H9 (cell line): ENCODE measurements around the gene KRT15. TPM values are rescaled to one million over a fixed set of nuclear protein-coding genes. Genes with fewer than 3 reads are reported as not detected.

Experiments used
- DNase-seq: peaks from one replicate; pipeline ENCODE4 v3.0.0-alpha.2; 2017
- H2AFZ ChIP-seq: one replicate; pipeline ENCODE4 v1.6.1; 2013; ENCODE audit warnings: mild to moderate bottlenecking, low read length, control low read depth, moderate library complexity
- H2AK5ac ChIP-seq: 2 replicates; pipeline ENCODE4 v1.6.1; 2013; ENCODE audit warnings: low read length, control low read depth, mixed read lengths; ENCODE audit not compliant: insufficient read length
- H2BK120ac ChIP-seq: one replicate; pipeline ENCODE4 v1.6.1; 2013; ENCODE audit warnings: low read depth, mild to moderate bottlenecking, low read length, control low read depth, inconsistent platforms; ENCODE audit not compliant: poor library complexity, severe bottlenecking
- H2BK12ac ChIP-seq: 2 replicates; pipeline ENCODE4 v1.6.1; 2013; ENCODE audit warnings: low read length, control low read depth, mixed read lengths, low read depth; ENCODE audit not compliant: insufficient read length
- H2BK15ac ChIP-seq: 2 replicates; pipeline ENCODE4 v1.6.1; 2013; ENCODE audit warnings: low read depth, low read length, control low read depth
- H2BK20ac ChIP-seq: one replicate; pipeline ENCODE4 v1.6.1; 2013; ENCODE audit warnings: low read depth, mild to moderate bottlenecking, low read length, control low read depth, inconsistent platforms; ENCODE audit not compliant: poor library complexity, severe bottlenecking
- H2BK5ac ChIP-seq: 2 replicates; pipeline ENCODE4 v1.6.1; 2013; ENCODE audit warnings: low read length, control low read depth, mixed read lengths; ENCODE audit not compliant: insufficient read length
- H3K14ac ChIP-seq: 2 replicates; pipeline ENCODE4 v1.6.1; 2013; ENCODE audit warnings: low read length, control low read depth; ENCODE audit not compliant: insufficient read depth
- H3K18ac ChIP-seq: 2 replicates; pipeline ENCODE4 v1.6.1; 2013; ENCODE audit warnings: low read depth, mild to moderate bottlenecking, mixed read lengths, low read length, control low read depth; ENCODE audit not compliant: insufficient read length
- H3K23ac ChIP-seq: 2 replicates; pipeline ENCODE4 v1.6.1; 2013; ENCODE audit warnings: low read length, control low read depth, mixed read lengths, low read depth; ENCODE audit not compliant: insufficient read length
- H3K23me2 ChIP-seq: 2 replicates; pipeline ENCODE4 v1.6.1; 2013; ENCODE audit warnings: low read depth, mild to moderate bottlenecking, mixed read lengths, low read length, control low read depth; ENCODE audit not compliant: insufficient read length, poor library complexity, severe bottlenecking
- H3K27ac ChIP-seq: 2 replicates; pipeline ENCODE4 v1.5.1; 2013; ENCODE audit warnings: low read length, control low read depth, mixed read lengths, low read depth; ENCODE audit not compliant: insufficient read length
- H3K27me3 ChIP-seq: 2 replicates; pipeline ENCODE4 v1.6.1; 2013; ENCODE audit warnings: low read length, control low read depth, inconsistent platforms; ENCODE audit not compliant: insufficient read depth
- H3K4ac ChIP-seq: 2 replicates; pipeline ENCODE4 v1.6.1; 2013; ENCODE audit warnings: low read depth, mild to moderate bottlenecking, control low read depth, inconsistent platforms, low read length, moderate library complexity
- H3K4me1 ChIP-seq: 2 replicates; pipeline ENCODE4 v1.6.1; 2013; ENCODE audit warnings: low read length, control low read depth, inconsistent platforms; ENCODE audit not compliant: insufficient read depth
- H3K4me2 ChIP-seq: 2 replicates; pipeline ENCODE4 v1.6.1; 2013; ENCODE audit warnings: low read length, control low read depth, mixed read lengths; ENCODE audit not compliant: insufficient read length, insufficient read depth
- H3K56ac ChIP-seq: 2 replicates; pipeline ENCODE4 v1.6.1; 2013; ENCODE audit warnings: low read depth, mild to moderate bottlenecking, mixed read lengths, low read length, control low read depth; ENCODE audit not compliant: insufficient read length
- H3K79me1 ChIP-seq: 2 replicates; pipeline ENCODE4 v1.6.1; 2013; ENCODE audit warnings: low read depth, mild to moderate bottlenecking, moderate library complexity, low read length, control low read depth, inconsistent platforms; ENCODE audit not compliant: insufficient read depth, poor library complexity, severe bottlenecking
- H3K79me2 ChIP-seq: 2 replicates; pipeline ENCODE4 v1.6.1; 2013; ENCODE audit warnings: low read length, control low read depth, inconsistent platforms; ENCODE audit not compliant: insufficient read depth
- H3K9ac ChIP-seq: 2 replicates; pipeline ENCODE4 v1.6.1; 2013; ENCODE audit warnings: low read length, control low read depth, mixed read lengths; ENCODE audit not compliant: insufficient read length; ENCODE audit errors: extremely low read depth
- H3K9me3 ChIP-seq: one replicate; pipeline ENCODE4 v1.6.1; 2013; ENCODE audit warnings: low read depth, low read length, inconsistent platforms; ENCODE audit not compliant: control insufficient read depth
- H3T11ph ChIP-seq: one replicate; pipeline ENCODE4 v1.6.1; 2013; ENCODE audit warnings: mild to moderate bottlenecking, low read length, control low read depth, inconsistent platforms
- H4K20me1 ChIP-seq: one replicate; pipeline ENCODE4 v1.6.1; 2013; ENCODE audit not compliant: control insufficient read depth, insufficient read length, insufficient read depth
- H4K5ac ChIP-seq: 2 replicates; pipeline ENCODE4 v1.6.1; 2013; ENCODE audit warnings: low read depth, mild to moderate bottlenecking, mixed read lengths, low read length, control low read depth; ENCODE audit not compliant: insufficient read length
- H4K8ac ChIP-seq: replicated peaks from 2 replicates; pipeline ENCODE4 v1.6.1; 2013; ENCODE audit warnings: low read length, control low read depth, mixed read lengths, low read depth; ENCODE audit not compliant: insufficient read length
- H4K91ac ChIP-seq: 2 replicates; pipeline ENCODE4 v1.6.1; 2013; ENCODE audit warnings: low read depth, mild to moderate bottlenecking, moderate library complexity, mixed read lengths, low read length, control low read depth; ENCODE audit not compliant: insufficient read length
- H3K27ac Mint-ChIP-seq, 3 experiments: 2 replicates in 2 of 3; 3 replicates in 1 of 3; pipeline ENCODE4 v1.8.0; 2020 to 2021; ENCODE audit warnings: mixed read lengths in 3 of 3, mild to moderate bottlenecking in 1 of 3, moderate library complexity in 1 of 3
- H3K27me3 Mint-ChIP-seq: 2 replicates; pipeline ENCODE4 v1.8.0; 2021; ENCODE audit warnings: low read depth, mild to moderate bottlenecking, moderate library complexity, mixed read lengths
- H3K36me3 Mint-ChIP-seq, 3 experiments: 2 replicates in 2 of 3; 3 replicates in 1 of 3; pipeline ENCODE4 v1.8.0; 2020 to 2021; ENCODE audit warnings: low read depth in 3 of 3, mixed read lengths in 3 of 3; ENCODE audit not compliant: insufficient read depth in 1 of 3
- H3K4me1 Mint-ChIP-seq, 2 experiments: 2 replicates each; pipeline ENCODE4 v1.8.0; 2020; ENCODE audit warnings: mixed read lengths in 2 of 2
- H3K4me3 Mint-ChIP-seq, 2 experiments: 2 replicates in 1 of 2; 3 replicates in 1 of 2; pipeline ENCODE4 v1.8.0; 2020 to 2021; ENCODE audit warnings: mild to moderate bottlenecking in 2 of 2, mixed read lengths in 2 of 2, moderate library complexity in 1 of 2
- H3K9me3 Mint-ChIP-seq, 2 experiments: 2 replicates in 1 of 2; 3 replicates in 1 of 2; pipeline ENCODE4 v1.8.0; 2020; ENCODE audit warnings: mild to moderate bottlenecking in 2 of 2, mixed read lengths in 2 of 2, moderate library complexity in 1 of 2
- WGBS: extraction: QIAGEN DNeasy Blood & Tissue Kit; methylation state at CpG from one replicate; pipeline ENCODE4 v1.1.7; 2013; ENCODE audit warnings: missing lambda C conversion rate, low lambda C conversion rate, mixed read lengths; ENCODE audit not compliant: insufficient read length; ENCODE audit errors: extremely low coverage; 5-methylcytosine and 5-hydroxymethylcytosine counted together
- total RNA-seq: library from RNA; stranded (reverse); gene quantifications from 2 replicates; pipeline ENCODE4 v1.2.1, GENCODE V29; 2021
- TF ChIP-seq, protein P1 (sequence below): fragments of 200-600 bp; sonication (generic); conservative IDR thresholded peaks from 3 replicates; pipeline ENCODE4 v1.8.0; 2021; ENCODE audit warnings: antibody characterized with exemption, mild to moderate bottlenecking

The KRT15 gene
- total RNA-seq, 1 experiment from 2014 or later: 0.87 TPM

DNA sequence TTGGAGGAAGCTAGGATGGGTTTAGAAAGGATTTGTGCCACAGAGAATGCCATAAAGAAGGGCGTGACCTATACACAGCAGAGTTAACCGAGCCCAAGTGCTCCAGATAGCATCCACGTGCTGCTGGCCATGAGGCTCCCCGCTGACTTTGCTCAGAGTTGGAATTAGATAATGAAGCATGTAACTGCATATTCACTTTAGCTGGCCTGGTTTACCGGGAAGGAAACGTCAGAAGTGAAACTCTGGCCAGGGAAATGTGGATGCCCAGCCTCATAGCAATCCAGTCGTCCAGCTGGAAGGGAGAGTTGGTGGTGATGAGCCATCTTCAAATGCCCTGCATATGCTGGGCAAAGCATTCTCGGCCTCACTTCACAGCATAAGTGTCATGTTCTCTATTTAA is 43.8 kb downstream of the KRT15 start:
- H3K4me2 ChIP-seq: no peak overlapping the region
- no peak overlapping the region for H3K9ac ChIP-seq
- H2BK20ac ChIP-seq: no peak overlapping the region
- DNase-seq: no peak
- H3K79me2 ChIP-seq: no peaks in the 10 kb centered on the region
- WGBS: no CpG with 5 or more reads among the region's 8 CpGs
- no peaks in the 10 kb centered on the region; a peak in 1 of 7 replicates for H3K36me3 Mint-ChIP-seq
- H3K4ac ChIP-seq: no peak overlapping the region
- no peak overlapping the region; a peak in 1 of 7 replicates for H3K27ac Mint-ChIP-seq
- no peaks in the 10 kb centered on the region for H3K9me3 ChIP-seq
- no peak overlapping the region for H3K56ac ChIP-seq
- peaks cover 6 to 11% of the 10 kb centered on the region in 2 experiments; a peak in 3 of 5 replicates for H3K9me3 Mint-ChIP-seq
- H4K91ac ChIP-seq: no peak overlapping the region
- no peak overlapping the region for H2AK5ac ChIP-seq
- H3K4me1 ChIP-seq: no peaks in the 10 kb centered on the region
- no peaks in the 10 kb centered on the region for H3K4me1 Mint-ChIP-seq
- H4K5ac ChIP-seq: no peak overlapping the region
- no peaks in the 10 kb centered on the region for H3K27me3 ChIP-seq
- no peak overlapping the region for H2BK5ac ChIP-seq
- H2BK120ac ChIP-seq: no peak overlapping the region
- no peak overlapping the region for H3K14ac ChIP-seq
- no peak overlapping the region for H3K18ac ChIP-seq
- H3K27ac ChIP-seq: no peak overlapping the region
- no peak overlapping the region for H3K23ac ChIP-seq
- no peak overlapping the region for H4K8ac ChIP-seq
- H2BK15ac ChIP-seq: no peak overlapping the region
- H2BK12ac ChIP-seq: no peak overlapping the region
- TF ChIP-seq, protein P1, sequence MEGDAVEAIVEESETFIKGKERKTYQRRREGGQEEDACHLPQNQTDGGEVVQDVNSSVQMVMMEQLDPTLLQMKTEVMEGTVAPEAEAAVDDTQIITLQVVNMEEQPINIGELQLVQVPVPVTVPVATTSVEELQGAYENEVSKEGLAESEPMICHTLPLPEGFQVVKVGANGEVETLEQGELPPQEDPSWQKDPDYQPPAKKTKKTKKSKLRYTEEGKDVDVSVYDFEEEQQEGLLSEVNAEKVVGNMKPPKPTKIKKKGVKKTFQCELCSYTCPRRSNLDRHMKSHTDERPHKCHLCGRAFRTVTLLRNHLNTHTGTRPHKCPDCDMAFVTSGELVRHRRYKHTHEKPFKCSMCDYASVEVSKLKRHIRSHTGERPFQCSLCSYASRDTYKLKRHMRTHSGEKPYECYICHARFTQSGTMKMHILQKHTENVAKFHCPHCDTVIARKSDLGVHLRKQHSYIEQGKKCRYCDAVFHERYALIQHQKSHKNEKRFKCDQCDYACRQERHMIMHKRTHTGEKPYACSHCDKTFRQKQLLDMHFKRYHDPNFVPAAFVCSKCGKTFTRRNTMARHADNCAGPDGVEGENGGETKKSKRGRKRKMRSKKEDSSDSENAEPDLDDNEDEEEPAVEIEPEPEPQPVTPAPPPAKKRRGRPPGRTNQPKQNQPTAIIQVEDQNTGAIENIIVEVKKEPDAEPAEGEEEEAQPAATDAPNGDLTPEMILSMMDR: no peak
- H2AFZ ChIP-seq: no peak overlapping the region
- no peak overlapping the region for H3K4me3 Mint-ChIP-seq
- H3K23me2 ChIP-seq: no peaks in the 10 kb centered on the region
- H3T11ph ChIP-seq: no peak overlapping the region
- H4K20me1 ChIP-seq: no peaks in the 10 kb centered on the region
- H3K27me3 Mint-ChIP-seq: peaks cover 4% of the 10 kb centered on the region
- no peaks in the 10 kb centered on the region for H3K79me1 ChIP-seq
